DMS 273 treated with DMSO at 0.1 percent for 48 hours (cell line): ENCODE results near the gene BCAN.

ENCODE experiments used
- DNase-seq: peaks from one replicate; lab custom pipeline; 2025; lab: John Stamatoyannopoulos, UW

Gene BCAN

DNA sequence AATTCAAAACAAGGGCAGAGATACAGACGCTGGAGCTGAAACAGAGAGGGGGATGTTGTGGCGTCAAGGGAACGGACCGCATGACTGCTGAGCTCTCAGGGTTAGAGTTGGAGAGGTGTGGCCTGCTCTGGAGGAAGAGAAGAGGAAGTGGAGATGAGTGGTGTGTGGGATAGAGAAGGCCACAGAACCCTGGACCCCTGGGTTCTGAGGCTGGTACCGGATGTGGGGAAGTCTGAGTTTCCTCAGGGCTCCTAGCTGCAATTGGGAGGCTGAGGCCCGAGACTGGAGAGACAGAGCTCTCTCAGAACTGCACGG, 1.8 kb downstream of the BCAN start:
- DNase-seq: no peak

DNA sequence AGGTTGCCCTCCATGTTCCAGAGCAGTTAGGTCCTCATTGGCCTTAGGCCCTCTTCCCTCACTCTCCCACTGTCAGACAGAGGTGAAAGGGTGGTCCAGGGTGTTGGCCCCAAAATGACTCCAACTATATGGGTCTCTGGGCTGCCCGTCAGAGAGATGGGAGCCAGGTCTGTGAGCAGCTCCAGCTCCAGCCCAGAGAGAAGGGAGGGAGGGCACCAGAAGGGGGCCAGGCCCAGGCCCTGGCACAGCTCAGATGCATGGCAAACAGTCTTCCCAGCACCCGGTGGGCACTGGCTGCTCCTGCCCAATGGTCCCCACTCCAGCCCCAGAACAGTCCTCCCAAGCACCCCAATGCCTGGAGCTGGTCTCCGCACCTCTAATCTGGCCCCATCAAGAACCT, 2.2 kb downstream of the BCAN start:
- no peak for DNase-seq

DNA sequence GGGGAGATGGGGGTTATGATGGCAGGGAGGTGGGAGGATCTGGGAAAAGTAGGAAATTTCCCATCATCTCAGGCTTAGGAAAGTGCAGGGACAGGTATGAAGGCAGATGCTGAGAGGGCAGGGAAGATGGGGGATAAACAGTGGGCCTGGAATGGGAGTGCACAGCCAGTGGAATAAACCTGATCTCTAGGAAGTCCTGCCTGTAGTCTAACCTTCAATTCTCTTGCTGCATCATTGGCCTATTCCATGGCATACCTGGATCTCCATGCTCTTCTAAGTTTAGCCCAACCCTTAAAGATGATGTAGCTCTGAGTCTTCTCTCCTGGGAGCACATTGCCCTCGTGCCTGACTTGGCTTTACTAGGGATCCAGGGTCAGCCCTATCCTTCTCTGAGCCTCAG, 2.7 kb downstream of the BCAN start:
- DNase-seq: no peak

DNA sequence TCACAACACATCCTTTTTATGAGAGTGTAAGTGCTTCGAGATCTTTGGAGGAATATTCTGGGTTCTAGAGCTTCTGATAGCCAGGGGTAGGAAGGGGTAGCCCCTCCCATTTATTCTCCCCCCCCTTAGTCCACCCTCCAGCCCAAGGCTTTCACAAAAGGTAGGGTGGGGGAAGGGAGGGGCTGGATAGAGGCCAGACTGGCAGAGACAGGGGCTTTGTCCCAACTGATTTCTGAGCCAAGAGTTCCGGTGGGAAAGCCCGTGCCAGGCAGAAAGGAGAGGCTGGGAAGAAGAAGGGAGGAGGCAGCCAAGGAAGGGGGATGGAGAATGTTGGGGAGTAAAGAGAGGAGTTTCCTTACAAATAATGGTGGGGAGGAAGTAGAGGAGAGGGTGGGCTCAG, 3.1 kb downstream of the BCAN start:
- no peak for DNase-seq

DNA sequence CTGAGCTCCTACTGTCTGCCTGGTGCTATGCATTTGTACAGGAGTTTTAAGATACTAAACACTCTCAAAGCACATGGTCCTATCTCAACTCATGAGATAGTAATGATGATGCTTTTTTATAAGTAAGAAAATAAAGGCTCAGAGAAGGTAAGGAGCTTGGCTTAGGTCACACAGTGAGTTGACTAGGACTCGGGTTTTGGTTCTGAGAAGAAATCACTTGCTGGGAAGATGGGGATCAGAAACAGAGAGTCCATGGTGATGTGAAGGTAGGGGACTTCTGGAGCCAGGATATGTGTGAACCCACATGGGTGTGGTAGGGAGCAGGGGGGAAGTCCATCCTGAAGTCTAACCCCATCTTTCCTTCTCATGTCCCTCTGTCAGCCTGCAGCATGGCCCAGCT, 3.7 kb downstream of the BCAN start:
- DNase-seq: no peak

DNA sequence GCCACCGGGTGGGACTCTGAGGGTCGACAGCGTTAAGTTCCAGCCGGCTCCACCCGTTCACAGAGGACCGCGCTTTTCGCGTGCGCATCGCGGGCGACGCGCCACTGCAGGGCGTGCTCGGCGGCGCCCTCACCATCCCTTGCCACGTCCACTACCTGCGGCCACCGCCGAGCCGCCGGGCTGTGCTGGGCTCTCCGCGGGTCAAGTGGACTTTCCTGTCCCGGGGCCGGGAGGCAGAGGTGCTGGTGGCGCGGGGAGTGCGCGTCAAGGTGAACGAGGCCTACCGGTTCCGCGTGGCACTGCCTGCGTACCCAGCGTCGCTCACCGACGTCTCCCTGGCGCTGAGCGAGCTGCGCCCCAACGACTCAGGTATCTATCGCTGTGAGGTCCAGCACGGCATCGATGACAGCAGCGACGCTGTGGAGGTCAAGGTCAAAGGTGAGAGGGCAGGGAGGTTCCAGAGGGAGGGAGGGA, 4.9 kb downstream of the BCAN start:
- no peak for DNase-seq

DNA sequence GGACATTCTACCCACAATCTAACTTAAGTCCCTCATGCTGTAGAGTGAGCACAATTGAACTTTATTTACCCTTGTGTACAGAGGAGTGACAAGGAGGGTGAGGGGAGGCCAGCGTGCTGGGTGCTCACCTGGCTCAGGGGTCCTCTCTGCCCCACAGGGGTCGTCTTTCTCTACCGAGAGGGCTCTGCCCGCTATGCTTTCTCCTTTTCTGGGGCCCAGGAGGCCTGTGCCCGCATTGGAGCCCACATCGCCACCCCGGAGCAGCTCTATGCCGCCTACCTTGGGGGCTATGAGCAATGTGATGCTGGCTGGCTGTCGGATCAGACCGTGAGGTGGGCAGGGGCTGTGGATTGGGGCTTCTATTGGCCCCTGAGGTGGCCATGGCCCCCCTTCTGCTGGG, 5.4 kb downstream of the BCAN start:
- DNase-seq: no peak

DNA sequence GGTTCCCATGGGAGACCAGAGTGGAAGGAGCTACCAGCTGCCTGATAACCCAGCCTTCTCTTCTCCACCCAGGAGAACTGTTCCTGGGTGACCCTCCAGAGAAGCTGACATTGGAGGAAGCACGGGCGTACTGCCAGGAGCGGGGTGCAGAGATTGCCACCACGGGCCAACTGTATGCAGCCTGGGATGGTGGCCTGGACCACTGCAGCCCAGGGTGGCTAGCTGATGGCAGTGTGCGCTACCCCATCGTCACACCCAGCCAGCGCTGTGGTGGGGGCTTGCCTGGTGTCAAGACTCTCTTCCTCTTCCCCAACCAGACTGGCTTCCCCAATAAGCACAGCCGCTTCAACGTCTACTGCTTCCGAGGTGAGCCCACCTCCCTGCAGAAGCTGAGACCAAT, 6.6 kb downstream of the BCAN start:
- no peak for DNase-seq

DNA sequence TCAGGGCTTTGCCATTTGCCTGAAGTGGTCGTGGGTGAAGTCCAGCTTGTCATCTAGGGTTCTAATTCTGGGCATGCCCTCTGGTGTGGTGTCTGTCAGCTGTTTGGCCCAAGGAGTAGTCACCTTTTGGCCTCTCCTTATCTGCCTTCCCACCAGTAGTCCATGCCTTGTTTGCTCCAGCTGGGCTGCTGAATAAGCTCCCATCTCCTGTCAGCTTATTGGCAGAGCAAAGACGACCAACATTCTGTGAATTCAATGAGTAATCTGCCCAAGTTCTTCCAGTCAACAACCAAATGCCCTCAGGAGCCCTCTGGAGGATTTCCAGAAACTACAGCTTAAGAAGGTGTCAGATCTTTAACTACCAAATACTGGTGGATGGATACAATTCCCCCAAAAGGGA, 7.0 kb downstream of the BCAN start:
- DNase-seq: no peak

DNA sequence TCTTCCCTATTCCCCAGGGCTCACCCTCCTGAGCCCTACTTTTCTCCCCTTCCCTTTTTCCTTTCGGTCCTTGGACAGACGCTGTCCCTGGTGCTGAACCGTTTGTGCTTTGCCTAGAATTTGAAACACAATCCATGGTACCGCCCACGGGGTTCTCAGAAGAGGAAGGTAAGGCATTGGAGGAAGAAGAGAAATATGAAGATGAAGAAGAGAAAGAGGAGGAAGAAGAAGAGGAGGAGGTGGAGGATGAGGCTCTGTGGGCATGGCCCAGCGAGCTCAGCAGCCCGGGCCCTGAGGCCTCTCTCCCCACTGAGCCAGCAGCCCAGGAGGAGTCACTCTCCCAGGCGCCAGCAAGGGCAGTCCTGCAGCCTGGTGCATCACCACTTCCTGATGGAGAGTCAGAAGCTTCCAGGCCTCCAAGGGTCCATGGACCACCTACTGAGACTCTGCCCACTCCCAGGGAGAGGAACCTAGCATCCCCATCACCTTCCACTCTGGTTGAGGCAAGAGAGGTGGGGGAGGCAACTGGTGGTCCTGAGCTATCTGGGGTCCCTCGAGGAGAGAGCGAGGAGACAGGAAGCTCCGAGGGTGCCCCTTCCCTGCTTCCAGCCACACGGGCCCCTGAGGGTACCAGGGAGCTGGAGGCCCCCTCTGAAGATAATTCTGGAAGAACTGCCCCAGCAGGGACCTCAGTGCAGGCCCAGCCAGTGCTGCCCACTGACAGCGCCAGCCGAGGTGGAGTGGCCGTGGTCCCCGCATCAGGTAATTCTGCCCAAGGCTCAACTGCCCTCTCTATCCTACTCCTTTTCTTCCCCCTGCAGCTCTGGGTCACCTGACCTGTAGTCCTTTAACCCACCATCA, 10.4 kb downstream of the BCAN start:
- no peak for DNase-seq

DNA sequence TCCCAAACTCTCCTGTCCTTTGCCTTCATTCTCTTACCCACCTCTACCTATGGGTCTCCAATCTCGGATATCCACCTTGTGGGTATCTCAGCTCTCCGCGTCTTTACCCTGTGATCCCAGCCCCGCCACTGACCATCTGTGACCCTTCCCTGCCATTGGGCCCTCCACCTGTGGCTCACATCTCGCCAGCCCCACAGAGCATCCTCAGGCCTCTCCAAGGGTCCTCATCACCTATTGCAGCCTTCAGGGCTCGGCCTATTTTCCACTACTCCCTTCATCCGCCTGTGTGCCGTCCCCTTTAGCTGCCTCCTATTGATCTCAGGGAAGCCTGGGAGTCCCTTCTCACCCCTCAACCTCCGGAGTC, 11.1 kb downstream of the BCAN start:
- no peak for DNase-seq

DNA sequence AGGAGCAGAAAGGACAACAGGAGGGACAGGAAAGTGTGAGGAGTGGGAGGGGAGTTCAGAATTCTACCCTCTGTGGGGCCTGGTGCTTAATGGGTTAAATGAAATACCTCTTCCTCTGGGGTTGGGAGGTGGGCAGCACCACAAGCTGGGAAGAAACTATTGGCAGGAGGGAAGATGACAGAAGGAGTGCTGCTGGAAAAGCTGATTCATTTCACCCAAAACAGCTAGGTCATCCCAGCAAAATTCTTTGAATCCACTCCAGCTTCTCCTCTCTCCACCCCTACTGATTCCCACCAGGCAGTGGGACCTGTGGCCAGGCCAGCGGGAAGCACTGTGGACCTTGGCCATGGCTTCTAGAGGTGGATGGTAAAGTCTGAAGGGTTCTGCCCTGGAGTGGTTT, 12.8 kb downstream of the BCAN start:
- peak; percentile 61 for DNase-seq

DNA sequence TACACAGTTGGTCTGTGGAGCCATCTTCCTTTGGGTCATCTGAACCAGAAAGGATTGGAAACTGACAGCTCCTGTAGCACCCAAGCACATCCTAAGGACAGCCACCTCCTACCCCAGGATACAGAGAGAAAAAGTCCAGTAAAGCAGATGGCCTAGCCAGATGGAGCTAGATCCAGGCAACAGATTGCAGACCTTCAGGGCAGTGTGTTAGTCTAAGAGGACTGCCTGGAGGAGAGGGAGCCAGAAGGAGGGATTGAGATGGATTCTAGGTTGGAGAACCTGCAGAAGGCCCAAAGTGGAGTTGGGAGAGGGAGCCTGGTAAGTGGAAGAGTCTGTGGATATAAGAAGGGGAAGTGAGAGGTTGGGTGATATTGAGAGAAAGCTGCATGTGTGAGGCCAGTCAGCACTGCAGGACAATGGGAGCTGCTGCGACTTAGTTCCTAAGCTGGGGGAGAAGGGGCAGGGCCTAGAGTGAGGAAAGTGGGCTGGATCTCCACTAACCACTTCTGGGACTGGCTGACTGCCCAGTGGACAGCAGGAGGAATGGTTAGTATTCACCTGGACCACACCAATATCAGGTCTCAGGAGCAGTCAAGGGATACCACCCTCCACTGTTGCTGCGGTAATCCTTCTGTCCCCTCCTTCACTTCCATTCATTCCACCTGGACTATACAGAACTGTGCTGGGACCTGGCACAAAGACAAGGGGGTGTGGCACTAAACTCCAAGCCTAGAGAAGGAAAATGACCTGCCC, 13.4 kb downstream of the BCAN start:
- peak; percentile 88 for DNase-seq

DNA sequence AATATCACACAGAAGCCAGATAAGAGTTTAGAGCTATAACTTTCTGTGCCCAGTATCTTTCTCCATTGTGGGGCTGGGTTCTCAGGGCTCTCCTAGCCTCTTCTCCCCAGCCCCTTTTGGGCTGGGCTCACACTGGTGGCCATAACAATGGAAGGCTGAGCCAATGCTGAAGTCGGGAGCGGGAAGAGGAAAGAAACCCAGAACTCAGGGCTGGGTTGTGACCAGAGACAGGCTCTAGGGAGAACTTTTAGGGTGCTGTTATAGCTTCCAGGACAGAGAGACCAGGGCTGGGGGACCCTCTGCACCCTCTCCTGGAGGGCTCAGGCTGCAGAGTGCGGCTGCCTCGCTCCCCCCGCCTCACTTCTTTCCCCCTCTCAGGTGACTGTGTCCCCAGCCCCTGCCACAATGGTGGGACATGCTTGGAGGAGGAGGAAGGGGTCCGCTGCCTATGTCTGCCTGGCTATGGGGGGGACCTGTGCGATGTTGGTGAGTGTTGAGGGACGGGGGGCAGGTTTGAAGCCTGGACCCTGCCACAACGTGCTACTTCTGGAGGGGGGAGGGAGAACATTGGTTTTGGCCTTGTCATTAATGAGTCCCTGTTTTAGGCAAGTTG, 14.1 kb downstream of the BCAN start:
- DNase-seq: no peak

DNA sequence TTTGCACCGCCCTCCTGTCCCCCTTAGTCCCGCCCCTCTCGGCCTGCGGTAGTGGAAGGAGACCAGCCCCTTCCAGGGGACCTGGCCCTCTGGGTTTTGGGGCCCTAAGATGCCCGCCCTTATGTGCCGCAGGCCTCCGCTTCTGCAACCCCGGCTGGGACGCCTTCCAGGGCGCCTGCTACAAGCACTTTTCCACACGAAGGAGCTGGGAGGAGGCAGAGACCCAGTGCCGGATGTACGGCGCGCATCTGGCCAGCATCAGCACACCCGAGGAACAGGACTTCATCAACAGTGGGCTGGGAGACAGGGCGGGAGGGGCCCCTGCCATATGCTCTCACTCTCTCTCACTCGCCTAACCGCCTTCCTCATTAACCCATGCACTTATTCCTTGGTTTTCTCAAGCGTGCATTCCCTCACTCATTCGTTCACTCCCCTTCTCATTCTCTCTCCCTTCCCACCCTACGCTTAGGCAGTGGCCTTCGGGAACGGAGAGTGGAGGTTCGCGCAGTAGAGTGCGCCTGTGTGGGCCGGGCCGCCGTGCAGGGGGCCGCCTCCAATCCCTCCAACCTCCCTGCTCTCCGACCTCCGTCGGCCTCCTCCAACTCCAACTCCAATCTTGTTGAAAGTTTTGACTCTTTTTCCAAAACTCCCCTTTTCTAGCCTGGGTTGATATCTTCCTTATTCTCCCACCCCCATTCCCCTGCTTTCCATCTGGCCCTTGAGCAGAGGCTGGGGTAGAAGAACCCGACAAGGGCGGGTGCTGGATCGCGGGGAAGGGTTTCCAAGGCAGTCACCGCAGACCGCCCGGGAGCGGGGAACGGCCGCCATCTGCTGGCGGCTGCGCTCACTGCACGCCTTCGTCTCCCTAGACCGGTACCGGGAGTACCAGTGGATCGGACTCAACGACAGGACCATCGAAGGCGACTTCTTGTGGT, 15.2 kb downstream of the BCAN start:
- peak; percentile 67 for DNase-seq

DNA sequence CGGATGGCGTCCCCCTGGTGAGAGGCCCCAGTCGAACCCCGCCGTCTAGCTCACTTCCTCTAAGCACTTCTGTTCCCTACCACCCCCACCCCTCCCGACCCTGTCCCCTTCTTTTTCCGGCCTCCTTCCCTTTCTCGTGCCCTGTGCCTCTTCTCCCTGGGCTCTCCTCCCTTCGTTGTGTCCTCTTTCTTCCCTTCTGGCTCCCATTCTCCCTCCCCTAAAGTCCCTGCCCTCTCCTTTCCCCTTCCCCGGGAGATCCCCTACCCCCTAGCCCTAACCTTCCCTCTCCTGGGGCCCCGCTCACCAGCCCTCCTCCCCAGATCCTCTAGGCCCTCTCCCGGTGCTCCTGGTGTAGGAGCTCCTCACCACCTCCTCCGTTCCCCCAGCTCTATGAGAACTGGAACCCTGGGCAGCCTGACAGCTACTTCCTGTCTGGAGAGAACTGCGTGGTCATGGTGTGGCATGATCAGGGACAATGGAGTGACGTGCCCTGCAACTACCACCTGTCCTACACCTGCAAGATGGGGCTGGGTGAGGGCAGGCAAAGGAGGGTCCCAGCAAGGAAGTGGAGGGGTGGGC, 15.9 kb downstream of the BCAN start:
- DNase-seq: no peak

DNA sequence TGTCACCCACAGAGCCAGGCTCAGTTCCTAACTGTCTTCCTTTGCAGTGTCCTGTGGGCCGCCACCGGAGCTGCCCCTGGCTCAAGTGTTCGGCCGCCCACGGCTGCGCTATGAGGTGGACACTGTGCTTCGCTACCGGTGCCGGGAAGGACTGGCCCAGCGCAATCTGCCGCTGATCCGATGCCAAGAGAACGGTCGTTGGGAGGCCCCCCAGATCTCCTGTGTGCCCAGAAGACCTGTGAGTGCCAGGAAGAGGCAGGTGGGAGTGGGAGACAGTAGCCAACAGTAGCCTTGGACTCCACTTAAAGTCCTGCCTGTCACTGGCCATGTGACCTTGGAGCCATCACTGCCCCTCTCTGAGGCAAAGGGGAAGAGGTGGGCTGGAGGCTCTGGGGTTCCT, 16.6 kb downstream of the BCAN start:
- no peak for DNase-seq

DNA sequence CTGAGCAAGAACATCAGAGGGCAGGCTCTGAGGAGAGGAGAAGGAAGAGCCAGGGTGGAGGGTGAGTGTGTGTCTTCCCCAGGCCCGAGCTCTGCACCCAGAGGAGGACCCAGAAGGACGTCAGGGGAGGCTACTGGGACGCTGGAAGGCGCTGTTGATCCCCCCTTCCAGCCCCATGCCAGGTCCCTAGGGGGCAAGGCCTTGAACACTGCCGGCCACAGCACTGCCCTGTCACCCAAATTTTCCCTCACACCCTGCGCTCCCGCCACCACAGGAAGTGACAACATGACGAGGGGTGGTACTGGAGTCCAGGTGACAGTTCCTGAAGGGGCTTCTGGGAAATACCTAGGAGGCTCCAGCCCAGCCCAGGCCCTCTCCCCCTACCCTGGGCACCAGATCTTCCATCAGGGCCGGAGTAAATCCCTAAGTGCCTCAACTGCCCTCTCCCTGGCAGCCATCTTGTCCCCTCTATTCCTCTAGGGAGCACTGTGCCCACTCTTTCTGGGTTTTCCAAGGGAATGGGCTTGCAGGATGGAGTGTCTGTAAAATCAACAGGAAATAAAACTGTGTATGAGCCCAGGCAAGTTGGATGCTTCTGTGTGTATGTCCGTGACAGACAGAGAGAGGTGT, 17.1 kb downstream of the BCAN start:
- DNase-seq: no peak

DNA sequence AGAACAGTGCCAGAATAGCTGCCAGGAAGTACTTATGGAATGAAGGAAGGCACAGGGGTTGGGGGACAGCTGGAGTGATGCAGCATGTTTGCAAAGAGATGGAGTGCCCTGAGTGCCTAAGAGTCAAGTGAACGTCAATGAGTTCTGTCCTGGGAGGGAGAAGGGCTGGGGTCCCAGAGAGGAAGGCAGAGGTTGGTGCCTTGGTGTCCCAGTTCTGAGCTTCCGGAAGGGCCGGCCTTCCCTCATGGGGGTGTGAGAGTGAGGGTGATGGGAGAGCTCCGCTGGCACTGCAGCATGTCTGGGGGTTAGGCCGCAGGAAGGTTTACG, 17.7 kb downstream of the BCAN start:
- no peak for DNase-seq

DNA sequence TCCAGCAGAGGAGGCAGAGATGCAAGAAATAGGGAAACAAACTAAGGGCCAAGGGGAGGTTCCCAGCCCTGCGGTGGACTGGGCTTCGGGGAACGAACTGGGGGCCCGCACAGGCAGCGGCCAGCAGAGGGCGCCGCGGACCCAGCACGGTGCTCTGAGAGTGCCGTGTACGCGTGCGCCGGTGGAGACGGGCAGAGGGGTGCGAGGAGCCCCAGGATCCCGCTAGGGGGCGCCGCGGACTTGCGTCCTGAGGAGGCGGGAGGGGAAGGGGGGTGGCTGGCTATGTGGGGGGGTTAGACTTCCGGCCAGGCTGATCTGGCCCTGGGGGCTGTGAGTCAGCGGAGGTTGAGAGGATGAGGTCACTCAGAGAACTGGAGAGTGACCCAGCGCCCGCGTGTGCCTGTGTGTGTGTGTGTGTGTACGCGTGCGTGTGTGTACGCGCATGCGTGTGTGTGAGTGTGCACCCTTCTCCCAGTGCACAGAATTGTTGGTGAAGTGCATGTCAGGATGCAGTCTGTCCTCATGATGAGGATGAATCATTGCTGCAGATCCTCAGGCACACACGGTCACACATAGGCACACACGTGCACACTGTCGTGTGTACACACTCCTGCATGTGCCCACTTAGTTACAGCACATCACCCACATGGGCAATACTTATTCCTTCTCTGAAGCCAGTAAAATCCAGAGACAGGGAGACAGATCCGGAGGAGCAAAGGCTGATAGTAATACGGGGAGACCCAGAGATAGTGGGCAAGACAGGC, 18.3 kb downstream of the BCAN start:
- DNase-seq: peak; percentile 76

DNA sequence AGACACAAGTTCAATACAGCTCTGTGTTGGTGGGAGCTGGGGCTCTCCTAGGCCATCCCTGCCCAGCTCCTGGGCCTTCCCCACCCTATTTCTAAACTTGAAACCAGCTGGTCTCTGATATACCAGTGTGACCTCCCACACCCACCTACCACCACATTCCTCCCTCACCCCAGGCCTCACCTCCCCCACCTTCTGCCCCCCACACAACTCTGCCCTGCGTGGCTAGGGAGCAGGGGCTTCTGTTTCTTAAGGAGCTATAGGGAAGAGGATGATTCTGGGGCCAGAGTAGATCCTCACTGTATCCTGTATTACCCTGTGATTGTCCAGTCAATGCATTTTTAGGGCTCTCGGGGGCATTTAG, 18.8 kb downstream of the BCAN start:
- DNase-seq: no peak
